Kidney tubule cell (primary cell): ENCODE data around the gene XPNPEP2.

ENCODE experiments used
- DNase-seq: peaks from one replicate; pipeline ENCODE4 v3.0.0-alpha.2; 2018; ENCODE audit warnings: low spot score

XPNPEP2 gene, protein sequence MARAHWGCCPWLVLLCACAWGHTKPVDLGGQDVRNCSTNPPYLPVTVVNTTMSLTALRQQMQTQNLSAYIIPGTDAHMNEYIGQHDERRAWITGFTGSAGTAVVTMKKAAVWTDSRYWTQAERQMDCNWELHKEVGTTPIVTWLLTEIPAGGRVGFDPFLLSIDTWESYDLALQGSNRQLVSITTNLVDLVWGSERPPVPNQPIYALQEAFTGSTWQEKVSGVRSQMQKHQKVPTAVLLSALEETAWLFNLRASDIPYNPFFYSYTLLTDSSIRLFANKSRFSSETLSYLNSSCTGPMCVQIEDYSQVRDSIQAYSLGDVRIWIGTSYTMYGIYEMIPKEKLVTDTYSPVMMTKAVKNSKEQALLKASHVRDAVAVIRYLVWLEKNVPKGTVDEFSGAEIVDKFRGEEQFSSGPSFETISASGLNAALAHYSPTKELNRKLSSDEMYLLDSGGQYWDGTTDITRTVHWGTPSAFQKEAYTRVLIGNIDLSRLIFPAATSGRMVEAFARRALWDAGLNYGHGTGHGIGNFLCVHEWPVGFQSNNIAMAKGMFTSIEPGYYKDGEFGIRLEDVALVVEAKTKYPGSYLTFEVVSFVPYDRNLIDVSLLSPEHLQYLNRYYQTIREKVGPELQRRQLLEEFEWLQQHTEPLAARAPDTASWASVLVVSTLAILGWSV

DNA sequence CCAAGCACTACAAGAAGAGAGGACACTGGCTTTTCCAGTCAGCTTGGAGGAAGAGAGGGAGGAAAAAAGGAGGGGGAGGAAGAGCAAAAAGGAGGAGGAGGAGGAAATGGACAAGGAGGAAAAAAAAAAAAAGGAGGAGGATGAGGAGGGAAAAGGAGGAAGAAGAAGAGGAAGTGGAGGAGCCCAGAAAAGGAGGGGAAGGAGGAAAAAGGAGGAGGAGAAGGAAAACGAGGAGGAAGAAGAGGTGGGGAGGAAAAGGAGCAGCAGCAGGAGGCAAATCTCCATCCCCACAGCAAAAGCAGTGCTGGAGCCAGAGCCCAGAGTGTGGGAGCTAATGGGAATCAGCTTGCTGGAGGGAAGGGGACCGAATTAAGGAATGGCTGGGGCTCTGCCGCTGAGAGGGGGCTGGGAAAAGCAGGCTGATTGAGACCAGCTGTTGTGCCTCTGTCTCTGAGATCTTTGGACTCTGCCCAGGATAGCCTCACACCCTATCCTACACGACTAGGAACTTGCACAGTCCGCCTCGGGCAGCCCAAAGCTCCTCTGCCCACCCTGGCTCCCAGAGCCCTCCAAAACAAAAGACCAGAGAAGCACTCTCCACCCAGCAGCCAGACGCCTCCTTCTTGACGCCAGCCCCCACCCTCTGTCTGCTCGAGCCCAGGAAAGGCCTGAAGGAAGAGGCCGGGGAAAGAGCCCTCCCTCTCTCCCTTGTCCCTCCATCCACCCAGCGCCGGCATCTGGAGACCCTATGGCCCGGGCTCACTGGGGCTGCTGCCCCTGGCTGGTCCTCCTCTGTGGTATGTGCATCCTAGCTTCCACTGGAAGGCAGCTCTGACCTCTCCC, at the start of gene XPNPEP2:
Gene XPNPEP2, plus strand, starts transcription at position 514 of the 843 bp plus-strand sequence. Its CDS starts 235 bp downstream, at position 749.
- DNase-seq = no peak

DNA sequence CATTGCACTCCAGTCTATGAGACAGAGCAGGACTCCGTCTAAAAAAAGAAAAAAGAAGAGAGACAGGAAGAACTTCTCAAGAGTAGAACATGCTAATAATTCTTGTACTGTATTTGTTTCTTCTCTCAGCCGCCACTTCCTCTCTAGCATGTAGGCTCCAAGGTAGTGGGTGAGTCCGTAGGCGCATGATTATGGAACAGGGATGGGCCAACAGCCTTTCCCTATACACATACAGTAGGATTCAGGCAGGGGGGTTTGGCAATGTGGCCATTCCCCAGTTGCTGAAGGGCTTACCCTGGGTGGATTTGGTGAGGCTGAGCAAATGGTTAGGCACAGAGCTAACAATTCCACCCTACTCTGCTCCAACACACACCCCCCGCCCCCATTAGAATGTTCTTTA, 49.0 kb upstream of the XPNPEP2 start:
- no peak for DNase-seq

DNA sequence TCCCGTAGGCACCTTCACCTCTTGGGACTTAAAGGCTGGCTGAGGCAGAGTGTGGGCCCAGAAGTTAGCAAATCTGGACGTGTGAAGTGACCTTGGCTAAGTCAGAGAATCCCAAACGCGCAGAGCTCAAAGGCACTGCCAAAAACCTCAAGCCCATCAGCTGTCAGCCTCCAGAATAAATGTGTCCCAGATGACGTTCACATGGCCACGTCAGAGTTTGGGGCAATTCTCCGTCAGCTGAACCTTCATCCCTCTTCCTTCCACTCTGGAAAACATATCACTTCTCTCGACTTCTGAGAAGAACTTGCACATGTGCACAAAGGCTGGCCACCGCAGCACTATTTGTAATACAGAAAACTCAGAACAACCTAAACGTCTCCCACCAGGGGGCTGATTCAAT, 48.3 kb upstream of the XPNPEP2 start:
- no peak for DNase-seq

DNA sequence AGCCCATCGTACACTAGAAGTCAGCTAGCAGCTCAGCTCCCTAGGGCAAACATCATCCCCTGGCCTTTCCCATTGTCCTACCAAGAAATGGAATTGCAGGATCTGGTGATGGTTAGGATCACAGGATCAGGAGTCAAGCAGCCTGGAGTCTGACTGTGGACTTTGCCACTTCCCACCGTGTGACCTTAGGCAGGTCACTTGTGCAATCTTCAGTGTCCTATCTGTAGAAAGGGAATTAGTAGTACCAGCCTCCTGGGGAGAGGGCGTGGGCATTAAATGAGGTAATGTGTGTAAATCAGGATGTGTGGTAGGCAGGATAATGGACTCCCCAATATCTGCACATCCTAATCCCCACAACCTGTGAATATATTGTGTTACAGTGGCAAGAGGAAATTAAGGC, 45.4 kb upstream of the XPNPEP2 start:
- DNase-seq = no peak

DNA sequence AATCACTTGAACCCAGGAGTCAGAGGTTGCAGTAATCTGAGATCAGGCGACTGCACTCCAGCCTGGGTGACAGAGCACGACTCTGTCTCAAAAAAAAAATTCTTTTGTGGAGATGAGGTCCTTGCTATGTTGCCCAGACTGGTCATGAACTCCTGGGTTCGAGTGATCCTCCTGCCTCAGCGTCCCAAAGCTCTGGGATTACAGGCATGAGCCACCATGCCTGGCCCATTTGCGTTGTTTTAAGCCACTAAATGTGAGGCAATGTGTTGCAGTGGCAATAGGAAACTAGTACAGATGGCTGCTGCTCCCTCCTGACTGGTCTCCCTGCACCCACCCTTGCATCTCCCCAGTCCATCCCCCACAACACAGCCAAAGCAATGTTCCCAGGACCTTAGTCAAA, 44.0 kb upstream of the XPNPEP2 start:
- no peak for DNase-seq

DNA sequence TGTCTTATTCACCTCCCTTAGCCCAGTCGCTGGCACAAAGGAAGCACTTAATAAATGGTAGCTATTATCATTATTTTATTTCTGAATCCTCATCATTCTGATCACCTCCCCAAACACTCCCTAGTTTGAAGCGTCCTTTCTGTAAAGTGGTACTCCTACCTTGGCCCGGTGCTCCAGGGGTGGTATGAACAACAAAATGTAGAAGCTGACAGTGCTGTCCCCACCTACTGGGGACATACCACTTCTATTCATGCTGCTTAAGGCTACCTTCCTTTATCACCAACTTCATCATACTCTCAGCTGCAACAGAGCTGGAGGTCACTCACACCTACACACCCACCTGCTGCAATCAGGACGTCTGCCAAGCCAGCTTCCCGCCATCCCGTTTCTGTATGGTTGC, 43.2 kb upstream of the XPNPEP2 start:
- no peak for DNase-seq

DNA sequence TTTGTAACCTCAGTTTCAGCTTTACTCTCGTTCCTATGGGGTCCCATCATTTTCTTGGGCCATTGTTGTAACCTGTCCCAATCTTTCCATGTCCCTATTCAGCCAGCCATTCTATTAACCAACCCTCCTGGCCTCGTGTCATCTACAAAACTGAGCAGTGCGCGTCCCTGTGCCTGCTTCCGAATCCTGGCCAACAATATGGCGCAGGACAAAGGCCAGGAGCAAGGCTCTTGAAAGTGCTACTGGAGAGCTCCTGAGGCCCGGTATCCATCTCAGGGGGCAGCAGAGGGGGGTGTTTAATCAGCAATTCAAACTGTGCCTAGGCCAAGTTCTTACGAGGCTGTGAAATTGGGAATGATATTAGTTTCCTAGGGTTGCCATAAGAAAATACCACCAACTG, 42.8 kb upstream of the XPNPEP2 start:
- DNase-seq = no peak

DNA sequence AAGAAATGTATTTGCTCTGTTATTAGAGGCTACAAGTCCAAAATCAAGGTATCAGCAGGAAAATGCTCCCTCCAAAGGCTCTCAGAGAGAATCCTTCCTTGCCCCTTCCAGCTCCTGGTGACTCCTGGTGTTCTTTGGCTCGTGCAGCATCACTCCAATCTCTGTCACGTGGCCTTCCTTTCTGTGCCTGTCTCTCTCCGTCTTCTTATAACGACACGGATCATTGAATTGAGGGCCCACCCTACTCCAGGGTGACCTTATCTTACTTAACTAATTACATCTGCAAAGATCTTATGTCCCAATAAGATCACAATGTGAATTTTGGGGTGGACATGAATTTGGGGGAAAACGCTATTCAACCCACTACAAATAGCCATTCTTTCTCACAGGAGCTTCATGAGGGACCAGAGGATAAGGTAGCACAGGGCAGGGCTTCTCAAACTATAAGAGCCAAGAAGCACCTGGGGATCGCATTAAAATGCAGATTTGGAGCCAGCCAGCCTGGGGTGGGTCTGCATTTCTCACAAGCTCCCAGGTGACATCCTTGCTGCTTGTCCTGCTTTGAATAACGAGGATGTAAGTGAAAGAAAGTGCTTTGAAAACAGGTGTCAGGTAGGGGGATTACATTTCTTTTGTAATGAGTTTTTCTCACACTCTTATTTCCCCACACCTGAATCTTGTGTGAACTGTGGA, 42.2 kb upstream of the XPNPEP2 start:
- no peak for DNase-seq

DNA sequence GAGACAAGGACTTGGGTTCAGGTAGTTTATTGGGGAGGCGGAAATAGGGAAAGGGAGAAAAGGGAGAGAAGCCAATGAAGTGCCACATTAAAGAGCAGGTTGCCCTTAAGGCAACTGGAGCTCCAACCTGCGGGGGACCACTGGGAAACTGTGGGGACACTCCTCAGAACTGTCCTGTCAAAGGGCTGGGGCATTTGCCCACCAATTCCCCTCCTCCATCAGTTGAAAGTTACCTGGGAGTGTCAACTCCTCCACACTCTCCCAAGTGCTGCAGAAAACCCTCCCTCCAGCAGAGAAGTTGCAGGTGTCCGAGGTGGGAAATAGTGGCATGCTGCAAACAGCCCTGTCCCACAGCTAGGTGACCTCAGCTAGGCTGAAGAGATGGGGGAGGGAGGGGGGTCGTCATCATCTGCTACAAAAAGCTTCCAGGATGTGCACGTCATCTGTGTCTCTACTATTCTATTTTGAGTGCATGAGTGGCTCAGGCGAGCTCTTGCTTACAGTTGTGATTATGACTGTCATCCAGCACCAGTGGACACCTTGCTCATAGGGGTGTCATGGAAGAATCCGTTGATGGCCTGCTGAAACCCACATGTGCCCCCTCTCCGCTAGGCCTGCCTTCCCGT, 41.5 kb upstream of the XPNPEP2 start:
- no peak for DNase-seq

DNA sequence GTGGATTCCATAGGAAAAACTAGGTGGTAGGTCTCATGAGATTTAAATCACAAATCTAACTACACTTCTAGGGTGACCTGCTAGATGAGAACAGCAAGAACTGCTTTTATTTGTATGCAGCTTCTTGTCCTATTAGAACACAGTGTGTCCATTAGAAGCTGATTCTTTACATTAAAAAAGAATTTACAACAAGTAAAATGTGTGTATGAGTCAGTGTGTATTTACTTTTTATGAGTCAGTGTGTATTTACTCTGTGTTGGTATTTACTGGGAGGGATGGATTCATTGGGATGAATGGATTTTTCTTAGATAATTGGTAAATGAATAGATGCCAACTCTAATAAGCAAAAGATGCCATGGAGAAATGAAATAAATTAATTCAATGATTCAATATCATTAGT, 40.6 kb upstream of the XPNPEP2 start:
- no peak for DNase-seq

DNA sequence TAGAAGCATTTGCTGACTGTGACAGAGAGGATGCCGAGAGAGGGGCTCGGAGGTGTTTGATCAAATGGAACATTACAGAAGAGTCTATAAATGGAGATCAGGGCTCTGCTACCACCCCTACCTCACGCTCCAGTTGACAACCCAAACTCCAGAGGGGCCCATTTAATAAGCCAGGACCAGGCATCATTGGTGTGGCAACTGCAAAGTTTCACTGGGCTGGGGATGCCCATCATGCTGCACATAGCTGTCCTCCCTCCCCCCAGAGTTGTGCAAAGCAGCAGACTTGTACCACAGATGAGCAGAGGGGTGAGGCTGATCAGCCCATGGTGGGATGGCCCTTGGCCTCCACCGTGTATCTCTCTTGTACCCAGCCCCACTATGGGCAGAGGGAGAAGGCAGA, 38.2 kb upstream of the XPNPEP2 start:
- DNase-seq = no peak

DNA sequence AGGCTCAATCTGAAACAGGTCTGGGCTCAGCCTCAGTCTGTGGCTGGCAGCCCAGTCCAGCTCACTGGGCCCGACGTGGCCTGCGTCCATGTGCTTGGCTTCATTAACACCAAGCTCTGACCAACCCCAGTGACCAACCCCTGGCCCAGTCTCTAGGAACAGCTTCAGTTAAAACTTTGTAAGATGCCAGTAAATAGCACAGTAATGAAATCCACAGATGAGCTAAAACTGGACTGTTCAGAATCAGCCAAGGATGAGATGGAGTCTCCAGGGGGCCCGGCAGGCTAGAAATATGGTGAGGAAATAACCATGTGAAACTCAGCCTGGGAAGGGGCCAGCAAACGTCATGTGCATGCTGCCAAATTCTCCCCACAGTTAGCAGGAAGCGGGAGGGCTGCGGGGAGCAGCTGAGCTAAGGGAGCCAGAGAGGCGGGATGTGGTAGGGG, 37.1 kb upstream of the XPNPEP2 start:
- no peak for DNase-seq

DNA sequence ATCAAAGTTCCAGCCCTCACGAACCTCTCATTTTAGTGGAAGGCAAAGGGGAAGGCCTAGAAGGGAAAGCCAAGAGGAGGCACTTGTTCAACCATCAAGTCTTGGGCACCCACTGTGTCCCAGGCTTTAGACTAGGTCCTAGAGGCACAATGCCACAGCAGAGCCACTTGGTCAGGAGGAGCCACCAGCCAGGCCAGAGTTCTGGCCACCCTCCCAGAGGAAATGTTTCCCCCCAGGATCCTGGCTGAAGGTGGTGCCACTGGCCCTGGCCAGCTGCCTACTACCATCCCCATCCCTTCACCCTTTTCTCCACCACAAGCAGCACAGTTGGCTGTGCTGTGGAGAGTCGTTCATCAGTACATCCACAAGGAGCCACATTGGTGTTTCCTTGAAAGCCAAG, 34.3 kb upstream of the XPNPEP2 start:
- no peak for DNase-seq

DNA sequence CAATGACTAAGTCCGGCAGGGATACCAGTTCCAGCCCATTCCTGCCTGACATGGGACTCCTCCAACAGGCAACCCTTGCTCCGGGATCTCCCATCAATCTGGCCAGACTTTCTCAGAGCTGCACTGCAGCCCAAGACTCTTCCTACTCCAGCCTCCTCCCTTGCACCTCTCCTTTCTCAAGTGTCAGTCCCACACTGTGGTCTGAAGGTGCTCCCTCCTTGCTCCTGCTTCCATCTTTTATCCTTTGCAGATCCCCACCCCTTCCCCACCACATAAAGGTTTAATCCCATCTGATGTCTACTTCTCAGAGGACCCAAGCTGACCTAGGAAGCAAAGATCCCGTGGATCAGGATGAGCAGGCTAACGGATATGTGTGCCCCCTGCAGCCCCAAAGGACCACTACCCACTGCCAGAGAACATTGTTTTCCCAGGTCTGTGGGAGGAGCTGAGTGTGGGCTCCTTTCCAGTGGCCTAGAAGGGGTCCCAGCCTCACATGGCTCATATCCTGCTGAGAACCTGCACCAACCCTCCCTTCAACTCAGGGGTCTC, 33.3 kb upstream of the XPNPEP2 start:
- DNase-seq = no peak

DNA sequence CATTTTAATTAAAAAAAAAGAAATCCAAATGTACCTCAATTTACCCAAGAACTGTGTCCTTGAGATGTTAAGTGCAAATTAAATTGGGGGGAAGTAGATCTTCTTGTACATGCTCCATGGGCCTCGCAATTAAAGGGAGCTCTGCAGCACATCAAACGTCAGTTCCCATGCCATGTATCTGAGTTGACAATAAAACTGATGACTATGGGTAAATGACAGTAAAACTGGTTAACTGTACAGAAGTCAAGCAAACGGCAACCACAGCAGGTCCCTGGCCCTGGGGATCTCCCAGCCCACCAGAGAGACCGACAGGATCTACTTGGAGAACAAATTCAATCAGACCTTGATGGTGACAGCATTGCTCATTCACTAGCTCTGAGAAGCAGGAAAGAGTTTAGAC, 32.8 kb upstream of the XPNPEP2 start:
- DNase-seq = no peak

DNA sequence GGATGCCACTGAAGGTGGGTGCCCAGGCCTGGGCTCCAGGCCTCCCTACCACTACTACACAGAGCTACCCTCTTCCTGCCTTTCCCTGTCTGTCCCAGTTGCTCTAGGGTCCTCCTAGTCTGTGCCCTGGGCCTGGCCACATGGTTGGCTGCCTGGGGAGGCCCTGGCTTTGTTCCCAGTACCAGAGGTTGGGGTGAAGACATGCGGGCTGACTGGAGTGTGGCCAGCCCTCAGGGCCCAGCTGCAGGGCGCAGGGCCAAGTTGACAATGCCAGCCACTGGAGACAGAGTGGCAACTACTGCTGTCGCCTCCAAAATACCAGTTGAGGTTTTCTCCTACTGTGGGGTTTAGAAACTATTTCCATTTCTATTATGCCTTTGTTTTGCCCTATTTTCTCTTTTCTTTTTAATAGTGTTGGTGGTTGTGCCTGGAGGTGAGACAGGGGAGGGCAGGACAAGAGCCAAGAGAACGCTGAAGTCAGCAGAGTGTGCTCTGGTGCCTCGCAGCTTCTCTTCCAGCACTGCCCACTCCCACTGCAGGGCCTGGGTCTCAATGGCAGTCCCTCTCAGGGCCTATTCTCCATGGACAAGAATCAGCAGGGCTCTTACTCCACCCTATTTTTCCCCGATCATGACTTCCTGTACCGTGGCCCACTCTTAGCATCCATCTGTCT, 32.2 kb upstream of the XPNPEP2 start:
- peak; percentile 17 for DNase-seq

DNA sequence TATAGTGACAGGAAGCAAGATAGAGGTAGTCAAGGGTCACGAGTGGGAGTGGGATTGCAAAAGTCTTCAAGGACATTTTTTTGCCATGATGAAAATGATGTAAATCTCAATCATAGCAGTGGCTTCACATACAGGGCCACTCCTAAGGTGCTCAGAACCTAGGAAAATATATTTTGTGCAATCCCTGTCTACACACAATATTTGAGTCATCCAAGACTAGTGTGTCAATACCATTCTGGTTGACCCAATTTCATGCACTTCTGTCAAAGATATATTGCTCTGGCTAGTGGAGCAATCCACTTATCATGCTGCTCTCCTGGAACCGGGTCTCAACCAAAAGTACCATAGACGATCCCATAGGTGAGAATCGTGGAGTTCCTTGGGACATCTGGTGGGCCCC, 24.2 kb upstream of the XPNPEP2 start:
- DNase-seq = no peak

DNA sequence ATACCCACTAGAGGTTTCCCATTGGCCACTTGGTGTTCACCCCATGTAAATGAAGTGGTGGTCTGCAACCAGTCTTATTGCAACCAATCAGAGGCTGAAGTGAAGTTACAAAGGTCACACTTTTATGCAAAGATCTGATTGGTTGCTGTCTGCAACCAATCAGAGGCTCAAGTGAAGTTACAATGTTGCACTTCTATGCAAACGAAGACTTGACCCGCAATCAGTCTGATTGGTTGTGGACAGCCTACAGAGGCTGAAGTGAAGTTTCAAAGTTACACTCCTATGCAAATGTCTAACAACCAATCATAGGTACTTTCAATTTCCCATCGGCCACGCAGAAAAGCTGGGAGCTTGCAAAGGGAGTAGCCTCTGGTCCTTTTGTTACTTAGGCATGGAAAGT, 22.3 kb upstream of the XPNPEP2 start:
- DNase-seq = no peak

DNA sequence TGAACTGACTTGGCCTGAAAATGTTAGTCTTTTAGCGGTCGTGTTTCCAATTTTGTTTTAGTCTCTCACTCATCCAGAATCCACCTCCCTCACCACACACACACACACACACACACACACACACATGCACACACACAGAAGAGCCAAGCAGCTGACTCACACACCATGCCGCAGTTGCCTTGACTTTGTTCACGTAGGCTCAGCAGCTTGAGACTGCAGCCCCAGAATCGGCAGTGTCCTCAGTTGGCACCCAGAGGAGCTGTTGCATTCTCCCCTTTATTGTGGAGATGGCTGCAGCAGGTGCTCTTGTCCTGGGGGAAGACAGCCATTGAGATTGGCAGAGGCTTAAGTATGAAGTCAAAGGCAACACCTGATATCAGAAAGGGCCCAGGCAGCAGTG, 20.9 kb upstream of the XPNPEP2 start:
- peak; percentile 11 for DNase-seq

DNA sequence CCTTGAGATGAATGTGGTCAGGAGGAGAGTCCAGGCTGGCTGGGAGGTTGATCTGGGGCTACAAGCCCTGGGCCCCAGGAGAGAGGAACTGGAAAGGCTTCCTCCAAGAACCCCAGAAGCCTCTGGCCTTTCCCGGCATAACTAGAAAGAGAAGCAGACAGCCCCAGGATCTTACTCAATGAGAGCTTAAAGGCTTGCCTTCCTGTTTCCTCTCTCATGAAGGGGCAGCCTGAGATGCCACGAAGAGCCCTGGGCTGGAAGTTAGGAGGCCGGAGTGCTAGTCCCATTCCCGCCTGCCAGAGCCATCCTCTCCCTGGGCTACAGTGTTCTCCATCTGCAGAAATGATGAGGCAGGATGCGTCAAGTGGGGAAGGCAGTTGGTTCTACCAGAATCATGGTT, 20.1 kb upstream of the XPNPEP2 start:
- DNase-seq = no peak

DNA sequence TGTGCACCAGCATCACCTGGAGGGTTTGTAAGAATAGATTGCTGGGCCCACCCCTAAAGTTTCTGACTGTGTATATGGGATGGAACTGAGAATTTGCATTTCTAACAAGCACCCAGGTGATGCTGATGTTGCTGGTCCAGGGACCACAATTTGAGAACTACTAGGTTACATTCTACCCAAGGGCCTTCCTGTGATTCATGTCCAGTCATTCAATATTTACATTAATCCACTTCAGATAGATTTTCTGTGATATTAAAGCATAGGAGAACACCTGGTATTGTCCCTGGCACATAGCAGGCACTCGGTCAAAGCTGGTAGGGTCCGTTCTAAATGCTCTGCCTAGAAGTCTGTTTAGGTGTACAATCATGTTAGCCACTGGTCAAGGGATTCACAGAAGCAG, 19.5 kb upstream of the XPNPEP2 start:
- DNase-seq = no peak
